Activated CD4-positive, CD25-positive, alpha-beta regulatory T cell (primary cell): Measurements from ENCODE around the gene TMEM174.
A peak's percentile ranks its signal among the peaks of the same experiment; 100 is the strongest.
"Not testable (repeated sequence)": the region's sequence is repeated elsewhere in the genome, so short reads cannot be mapped to it uniquely, and the experiment has no call there.

Experiments used
- DNase-seq, 4 experiments: peaks; one replicate each; lab custom pipeline; 2025; lab: John Stamatoyannopoulos, UW

The TMEM174 gene

GRCh38 chr5:73196201-73196600 lies 23.2 kb downstream of the TMEM174 start:
- no peak for DNase-seq

- no peak for DNase-seq
These were observed 24.8 kb downstream of the TMEM174 start for GRCh38 chr5:73197637-73198257.

GRCh38 chr5:73198833-73199592 lies 26.0 kb downstream of the TMEM174 start:
- DNase-seq, result no peak

- DNase-seq, result no peak
These were observed 26.7 kb downstream of the TMEM174 start for GRCh38 chr5:73199671-73200070.

GRCh38 chr5:73201547-73202513 lies 28.8 kb downstream of the TMEM174 start:
- DNase-seq, result peak; percentile 5 to 44 (median 30)

GRCh38 chr5:73204332-73204731 lies 31.3 kb downstream of the TMEM174 start:
- DNase-seq, result no peak

- no peak for DNase-seq
These were observed 31.7 kb downstream of the TMEM174 start for GRCh38 chr5:73204733-73205132.

- DNase-seq, result no peak
These were observed 32.3 kb downstream of the TMEM174 start for GRCh38 chr5:73205305-73205704.

- DNase-seq, result not testable (repeated sequence)
These were observed 34.2 kb downstream of the TMEM174 start for GRCh38 chr5:73207239-73207638.

- not testable (repeated sequence) for DNase-seq
These were observed 36.1 kb downstream of the TMEM174 start for GRCh38 chr5:73209075-73209474.

- DNase-seq, result not testable (repeated sequence)
These were observed 39.7 kb downstream of the TMEM174 start for GRCh38 chr5:73212693-73213092.

GRCh38 chr5:73213566-73213998 lies 40.6 kb downstream of the TMEM174 start:
- DNase-seq, result no peak

GRCh38 chr5:73214306-73214705 lies 41.3 kb downstream of the TMEM174 start:
- no peak for DNase-seq

GRCh38 chr5:73214996-73215395 lies 42.0 kb downstream of the TMEM174 start:
- no peak for DNase-seq

- no peak for DNase-seq
These were observed 42.5 kb downstream of the TMEM174 start for GRCh38 chr5:73215531-73215890.

- peak in 2 of 4 experiments; percentile 12 to 24 for DNase-seq
These were observed 43.1 kb downstream of the TMEM174 start for GRCh38 chr5:73215891-73216610.

- no peak for DNase-seq
These were observed 45.7 kb downstream of the TMEM174 start for GRCh38 chr5:73218552-73219171.

- not testable (repeated sequence) for DNase-seq
These were observed 46.3 kb downstream of the TMEM174 start for GRCh38 chr5:73219336-73219735.

GRCh38 chr5:73221161-73221560 lies 48.2 kb downstream of the TMEM174 start:
- DNase-seq, result no peak

- no peak for DNase-seq
These were observed 48.7 kb downstream of the TMEM174 start for GRCh38 chr5:73221726-73222125.

- no peak for DNase-seq
These were observed 49.2 kb downstream of the TMEM174 start for GRCh38 chr5:73222173-73222572.
